HG03460 (cell line): ENCODE results near the gene ATP11A.
"Not testable (repeated sequence)": the region's sequence is repeated elsewhere in the genome, so short reads cannot be mapped to it uniquely, and the experiment has no call there.

ENCODE experiments used
- ATAC-seq: cut with Tn5 transposase; IDR thresholded peaks from one replicate; pipeline ENCODE4 v1.9.1; 2021; ENCODE audit not compliant: unreplicated experiment

Gene ATP11A

DNA sequence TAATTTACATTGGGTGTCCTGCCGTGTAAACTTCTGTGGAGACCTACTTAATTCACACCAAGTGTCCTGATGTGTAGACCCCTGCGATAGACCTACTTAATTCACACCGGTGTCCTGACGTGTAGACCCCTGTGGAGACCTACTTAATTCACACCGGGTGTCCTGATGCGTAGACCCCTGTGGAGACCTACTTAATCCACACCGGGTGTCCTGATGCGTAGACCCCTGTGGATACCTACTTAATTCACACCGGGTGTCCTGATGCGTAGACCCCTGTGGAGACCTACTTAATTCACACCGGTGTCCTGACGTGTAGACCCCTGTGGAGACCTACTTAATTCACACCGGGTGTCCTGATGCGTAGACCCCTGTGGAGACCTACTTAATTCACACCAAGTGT, 97.0 kb downstream of the ATP11A start:
- not testable (repeated sequence) for ATAC-seq

DNA sequence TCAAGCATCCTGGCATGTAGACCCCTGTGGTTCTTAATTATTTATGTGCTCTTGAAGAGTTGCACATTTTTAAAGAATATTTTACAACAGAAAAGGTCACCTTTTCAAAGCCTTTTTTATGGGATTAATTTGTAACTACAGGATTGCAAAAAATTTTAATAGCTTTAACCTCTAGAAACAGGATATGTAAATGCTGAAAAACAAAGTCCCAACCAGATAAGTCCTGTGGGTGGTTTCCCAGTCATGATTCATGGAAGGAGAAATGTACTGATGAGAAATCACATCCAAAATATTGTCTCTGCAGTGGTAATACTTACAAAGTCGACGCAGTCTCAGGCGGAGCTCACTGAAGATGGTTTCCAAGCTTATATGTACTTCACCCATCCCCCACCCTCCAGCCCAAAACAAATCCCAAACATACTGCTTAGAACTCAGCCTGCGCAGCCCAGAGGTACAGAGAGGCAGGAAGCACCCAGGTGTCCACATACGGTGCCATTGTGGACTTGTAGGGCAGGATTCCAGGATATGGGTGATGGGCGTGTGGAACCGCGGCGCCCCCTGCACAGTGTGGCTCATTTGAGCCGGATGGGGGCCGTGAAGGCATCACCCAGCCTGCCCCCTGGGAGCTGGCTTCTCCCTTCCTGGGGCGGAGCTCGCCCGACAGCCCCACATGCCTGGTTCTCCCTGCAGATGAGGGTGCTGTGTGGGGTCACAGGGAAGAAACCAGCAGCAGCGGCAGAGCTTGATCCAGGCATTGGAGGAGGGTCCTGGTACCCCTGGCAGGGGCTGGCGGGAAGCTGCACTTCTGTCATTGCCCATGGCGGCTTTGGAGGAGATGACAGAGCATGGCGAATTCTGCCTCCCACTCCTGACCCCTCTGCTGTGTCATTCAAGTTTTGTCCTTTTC, 101.2 kb downstream of the ATP11A start:
- ATAC-seq = no peak

DNA sequence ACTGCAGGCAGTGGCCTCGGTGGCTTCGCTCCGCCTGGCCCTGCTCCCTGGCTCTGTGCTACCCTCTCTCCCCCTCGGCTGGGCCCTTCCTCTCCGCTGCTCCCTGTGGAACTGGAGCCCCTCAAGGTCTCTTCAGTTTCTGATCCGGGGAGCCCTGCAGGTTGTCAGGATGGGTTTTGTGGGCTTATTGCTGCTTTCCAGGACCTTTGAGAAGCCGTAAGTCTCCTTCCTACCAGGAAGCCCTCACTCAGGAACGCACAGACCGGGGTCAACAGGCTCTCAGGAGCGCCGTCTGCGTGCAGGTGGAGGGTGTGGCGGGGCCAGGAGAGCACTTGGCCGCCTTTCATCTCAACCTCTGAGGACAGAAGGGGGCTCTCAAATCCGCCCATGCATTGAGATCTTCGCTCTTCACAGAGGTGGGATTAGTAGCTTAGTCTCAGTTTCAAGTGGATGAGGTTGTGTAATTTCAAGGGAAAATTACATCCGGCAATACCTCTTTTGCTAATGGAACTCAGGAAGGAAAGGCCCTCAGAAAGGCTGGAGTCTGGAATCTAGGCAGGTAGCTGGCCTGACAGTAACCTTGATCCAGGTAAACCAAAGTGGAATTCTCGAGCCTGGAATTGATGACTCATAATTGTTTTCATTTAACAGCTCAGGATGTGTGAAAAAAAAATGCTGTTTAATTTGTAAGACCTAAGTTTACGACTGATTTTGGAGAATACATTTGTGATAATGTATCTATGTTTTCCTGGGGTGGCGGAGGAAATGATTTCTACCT, 102.0 kb downstream of the ATP11A start:
- no peak for ATAC-seq

DNA sequence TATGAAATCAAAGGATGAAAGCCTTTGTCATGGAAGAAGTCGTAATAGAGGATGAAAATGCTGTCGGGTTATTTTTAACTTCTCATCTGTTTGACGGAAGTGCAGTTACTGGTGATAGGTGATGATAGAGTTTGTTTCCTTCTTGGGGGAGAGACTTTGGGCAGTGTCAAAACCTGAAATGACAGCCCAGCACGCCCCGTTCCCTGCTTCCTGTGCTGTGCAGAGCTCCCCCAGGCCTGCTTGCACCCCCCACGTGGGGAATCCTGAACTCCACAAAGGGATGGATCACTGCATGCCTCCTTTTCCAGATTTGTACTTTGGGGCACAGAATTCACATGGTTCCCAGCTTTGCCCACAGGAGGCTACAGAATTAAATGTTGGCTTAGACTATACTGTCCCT, 102.7 kb downstream of the ATP11A start:
- ATAC-seq = no peak

DNA sequence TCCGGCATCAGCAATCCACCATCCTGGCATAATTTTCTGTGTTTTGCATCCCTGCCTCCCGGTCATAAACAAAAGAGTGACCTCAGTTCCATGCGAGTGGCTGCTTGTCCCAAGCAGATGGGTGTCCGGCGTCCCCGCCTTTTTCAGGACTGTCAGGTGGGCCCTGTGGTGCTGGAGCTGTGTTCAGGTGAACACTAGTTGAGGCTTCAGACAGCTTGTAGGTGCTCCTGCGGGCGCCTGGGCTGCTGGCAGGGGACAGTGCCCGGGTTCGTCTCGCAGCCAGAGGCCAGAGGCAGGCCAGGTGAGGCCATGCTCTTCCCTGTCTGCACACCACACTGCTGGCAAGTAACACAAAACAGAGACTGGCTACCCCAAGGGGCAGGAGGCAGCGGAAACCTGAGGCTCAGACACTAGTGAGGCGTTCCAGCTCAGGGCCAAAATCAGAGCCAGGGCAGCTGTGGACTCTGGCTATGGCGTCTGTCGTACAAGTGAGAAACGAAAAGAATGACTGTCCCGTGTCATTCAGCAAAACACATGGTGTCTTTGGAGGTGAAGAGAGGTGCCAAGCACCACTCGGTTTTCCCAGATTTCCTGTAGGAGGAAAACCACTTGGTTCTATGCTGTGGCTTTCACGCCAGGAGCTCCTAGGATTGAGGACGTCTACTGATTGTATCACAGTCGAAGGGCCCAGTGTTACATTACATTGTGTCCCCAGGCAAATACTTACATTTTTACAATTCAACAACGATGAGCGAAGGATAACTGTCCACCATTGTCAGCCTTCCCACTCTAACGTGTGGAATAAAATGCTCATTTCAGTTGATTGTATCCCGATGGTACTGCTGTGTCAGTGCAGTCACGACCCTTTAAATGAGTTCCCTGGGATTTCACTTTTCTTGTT, 104.0 kb downstream of the ATP11A start:
- no peak for ATAC-seq

DNA sequence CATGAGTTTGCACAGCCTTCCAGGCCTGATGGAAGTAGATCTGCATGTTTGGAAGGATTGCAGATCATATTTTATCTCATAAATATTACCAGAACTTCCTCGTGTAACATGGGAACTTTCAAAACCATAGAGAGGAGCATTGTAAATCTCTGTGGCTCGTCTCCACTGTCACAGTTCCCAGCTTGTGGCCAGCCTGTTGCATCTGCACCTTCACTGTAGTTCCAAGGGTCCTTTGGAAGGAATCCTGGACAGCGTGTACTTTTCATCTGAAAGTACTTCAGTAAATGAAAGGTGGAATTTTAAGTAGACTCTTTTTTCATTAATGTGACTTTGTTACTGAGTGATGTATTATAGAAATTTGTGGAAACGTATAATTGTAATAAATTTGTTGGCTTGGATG, 105.4 kb downstream of the ATP11A start:
- no peak for ATAC-seq

DNA sequence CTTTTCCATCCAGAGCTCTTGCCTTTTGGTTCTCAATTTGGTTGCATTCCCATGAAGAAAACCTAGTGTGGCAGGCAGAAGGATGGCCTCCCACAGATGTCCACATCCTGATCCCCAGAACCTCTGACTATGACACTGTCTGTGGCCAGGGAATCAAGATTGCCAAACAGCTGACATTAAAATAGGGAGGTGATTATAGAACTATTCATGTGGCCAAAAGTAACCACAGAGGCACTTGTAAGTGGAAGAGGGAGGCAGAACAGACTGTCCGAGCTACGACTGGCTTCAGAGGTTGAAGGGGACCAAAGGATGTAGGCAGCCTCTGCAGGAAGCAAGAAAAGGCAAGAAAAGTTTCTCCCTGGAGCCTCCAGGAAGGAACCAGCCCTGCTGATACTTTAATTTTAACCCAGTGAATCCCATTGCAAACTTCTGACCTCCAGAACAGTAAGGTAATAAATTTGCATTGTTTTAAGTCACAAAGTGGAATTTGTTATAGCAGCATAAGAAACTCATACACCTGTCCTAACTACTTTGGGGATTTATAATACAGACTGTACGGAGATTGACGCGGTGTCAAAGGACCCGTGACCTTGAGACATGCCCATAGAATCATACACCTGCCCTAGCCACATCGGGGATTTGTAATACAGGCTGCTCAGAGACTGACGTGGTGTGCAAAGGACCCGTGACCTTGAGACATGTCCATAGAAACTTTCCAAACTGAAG, 106.5 kb downstream of the ATP11A start:
- ATAC-seq = no peak

DNA sequence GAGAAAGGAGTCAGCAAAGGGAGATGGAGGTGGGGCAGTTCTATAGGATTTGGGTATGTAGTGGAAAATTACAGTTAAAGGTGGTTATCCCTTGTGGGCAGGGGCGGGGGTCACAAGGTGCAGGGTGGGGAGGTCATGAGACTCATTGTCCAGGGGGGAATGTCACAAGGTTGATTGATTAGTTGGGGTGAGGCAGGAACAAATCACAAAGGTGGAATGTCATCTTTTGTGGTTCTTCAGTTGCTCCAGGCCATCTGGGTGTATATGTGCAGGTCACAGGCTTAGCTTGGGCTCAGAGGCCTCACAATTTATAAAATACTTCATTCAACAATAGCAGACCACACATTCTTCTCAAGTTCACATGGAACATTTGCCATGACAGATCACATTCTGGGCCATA, 109.6 kb downstream of the ATP11A start:
- no peak for ATAC-seq

DNA sequence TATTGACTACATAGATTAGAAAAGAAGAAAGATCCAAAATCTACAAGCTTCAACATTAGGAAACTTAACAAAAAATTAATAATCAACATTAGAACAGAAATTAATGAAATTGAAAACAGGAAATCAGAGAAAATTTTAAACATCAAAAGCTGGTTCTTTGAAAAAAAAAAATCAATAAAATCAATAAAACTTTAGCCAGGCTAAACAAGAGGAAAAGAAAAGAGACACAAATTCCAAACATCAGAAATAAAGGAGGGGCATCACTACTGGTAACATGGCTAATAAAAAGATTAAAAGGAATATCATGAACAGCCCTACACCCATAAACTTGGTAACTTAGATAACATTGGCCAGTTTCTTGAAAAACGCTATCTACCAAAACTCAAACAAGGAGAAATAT, 110.2 kb downstream of the ATP11A start:
- no peak for ATAC-seq

DNA sequence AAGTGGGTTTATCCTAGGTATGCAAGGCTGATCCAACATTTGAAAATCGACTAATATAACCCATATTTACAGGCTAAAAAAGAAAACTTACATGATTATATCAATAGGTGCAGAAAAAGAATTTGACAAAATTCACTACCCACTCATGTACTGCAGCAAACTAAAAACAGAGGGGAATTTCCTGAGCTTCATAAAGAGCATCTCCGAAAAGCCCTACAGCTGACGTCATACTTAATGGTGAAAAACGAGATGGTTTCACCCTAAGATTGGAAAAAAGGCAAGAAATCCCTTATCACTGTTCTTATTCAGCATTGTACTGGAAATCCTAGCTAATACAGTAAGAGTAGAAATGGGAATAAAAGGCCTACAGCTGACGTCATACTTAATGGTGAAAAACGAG, 111.0 kb downstream of the ATP11A start:
- not testable (repeated sequence) for ATAC-seq

DNA sequence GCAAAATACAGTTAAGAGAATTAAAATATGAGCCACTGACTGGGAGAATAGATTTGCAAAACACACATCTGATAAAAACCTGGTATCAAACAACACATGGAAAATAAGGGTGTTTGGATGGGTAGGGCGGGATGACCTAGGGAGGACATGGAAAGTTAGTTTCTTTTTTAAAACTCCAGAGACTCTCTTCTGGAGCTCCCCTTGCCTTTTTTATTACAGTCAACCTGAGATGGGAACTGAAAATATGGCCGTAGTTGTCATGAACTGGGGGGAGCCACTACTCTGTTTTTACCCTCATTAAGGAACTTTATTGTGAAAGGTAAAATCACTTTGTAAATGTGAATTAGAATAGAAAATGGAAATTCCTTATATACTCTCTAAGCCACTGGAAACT, 113.0 kb downstream of the ATP11A start:
- peak; percentile 52 for ATAC-seq

DNA sequence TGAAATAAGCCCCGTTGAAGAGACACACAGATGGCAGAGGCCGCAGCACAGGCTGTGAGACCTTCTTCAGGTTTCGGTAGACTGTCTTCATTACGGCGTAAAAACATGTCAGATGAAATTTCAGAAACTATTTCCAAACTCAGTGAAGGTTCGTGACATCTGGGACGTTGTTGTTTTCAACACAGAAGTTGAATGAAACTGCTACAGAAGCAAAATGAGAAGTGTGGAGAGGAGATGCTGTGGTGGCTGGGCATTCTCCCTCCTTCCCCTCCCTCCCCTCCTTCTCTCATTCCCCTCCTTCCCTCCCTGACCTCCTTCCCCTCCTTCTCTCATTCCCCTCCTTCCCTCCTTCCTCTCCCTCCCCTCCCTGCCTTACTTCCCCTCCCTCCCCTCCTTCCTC, 113.6 kb downstream of the ATP11A start:
- ATAC-seq = peak; percentile 59

DNA sequence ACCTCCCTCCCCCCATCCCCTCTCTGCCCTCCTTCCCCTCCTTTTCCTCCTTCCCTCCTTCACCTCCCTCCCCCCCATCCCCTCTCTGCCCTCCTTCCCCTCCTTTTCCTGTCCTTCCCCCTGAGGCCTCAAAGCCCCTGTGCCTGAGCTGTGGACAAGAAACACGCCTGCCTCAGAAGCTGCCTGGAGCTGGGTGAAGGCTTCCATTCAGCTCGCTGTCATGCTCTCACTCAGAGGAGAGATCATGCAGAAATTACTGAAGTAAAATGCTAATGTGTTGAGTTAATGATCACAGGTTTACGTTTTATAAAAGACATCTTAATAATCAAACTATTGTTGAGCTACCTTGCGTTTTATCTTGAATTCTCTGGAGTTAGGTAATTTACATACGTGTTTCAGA, 114.5 kb downstream of the ATP11A start:
- ATAC-seq = no peak

DNA sequence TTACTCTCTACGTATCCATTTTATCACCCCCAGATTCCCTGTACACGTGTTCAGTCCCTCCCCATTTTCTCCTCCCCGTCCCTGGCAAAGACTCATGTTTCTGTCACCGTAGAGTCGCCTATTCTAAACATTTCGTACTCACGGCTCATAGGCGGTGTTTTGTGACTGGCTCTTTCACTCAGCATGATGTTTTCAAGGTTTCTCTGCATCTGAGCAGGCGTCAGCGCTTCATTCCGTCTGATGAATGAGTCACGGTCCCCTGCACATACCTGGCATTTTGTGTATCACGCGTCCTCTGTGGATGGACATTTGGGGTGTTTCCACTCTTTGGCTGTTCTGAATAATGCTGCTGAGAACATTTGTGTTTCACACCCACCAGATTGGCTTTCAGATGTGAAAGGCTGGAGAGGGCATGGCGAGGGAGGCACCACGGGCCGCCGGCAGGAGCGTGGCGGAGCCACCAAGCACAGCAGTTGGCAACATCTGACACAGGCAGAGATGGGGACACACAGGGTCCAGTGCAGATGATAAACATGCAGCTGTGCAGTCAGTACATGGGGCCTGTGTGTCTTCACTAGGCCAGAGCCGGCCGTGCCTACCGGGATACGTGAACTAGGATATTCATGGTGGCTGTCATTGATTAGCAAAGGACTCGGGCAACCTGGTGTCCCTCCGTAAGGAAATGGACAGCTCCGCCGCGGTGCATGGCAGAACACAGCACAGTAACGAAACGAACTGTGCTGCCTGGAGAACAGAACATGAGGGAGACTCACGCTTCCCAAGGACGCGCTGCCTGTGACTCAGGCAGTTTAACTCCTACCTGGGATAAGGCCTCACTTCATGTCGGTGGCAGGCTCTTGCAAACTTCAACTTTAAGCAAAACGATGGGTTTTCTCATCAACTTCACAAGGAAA, 117.2 kb downstream of the ATP11A start:
- no peak for ATAC-seq

DNA sequence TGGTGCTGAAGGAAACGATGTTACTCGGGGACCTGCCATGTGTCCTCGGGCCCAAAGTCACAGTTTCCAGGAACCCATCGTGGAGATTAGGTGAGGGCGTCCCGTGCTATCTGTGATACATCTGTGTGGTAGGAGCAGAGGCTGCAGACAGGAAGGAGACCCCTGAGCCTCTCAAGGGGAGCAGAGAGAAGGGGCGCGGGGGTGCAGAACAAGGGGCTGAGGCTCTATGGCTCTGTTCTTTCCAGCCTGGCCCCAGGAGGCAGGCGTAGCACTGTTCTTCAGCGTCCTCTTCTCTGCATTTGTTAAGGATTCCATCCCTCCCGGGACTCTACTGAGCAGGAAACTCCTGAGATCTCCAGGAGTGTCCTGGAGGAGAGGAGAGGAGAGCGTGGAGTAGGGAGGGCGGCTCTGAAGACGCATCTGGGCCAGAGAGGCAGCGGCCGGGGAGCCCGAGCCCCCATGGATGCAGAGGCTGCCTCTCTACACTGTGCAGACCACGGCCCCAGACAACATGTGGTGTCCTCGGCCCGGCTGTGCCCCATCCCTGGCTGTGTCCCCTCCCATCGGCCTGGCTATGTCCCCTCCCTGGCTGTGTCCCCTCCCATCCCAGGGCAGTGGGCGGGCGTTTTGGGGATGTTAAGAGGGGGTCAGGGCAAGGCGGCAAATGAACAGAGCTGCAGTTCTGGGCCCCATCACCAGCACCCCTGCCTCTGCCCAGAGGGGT, 118.0 kb downstream of the ATP11A start:
- ATAC-seq = no peak

DNA sequence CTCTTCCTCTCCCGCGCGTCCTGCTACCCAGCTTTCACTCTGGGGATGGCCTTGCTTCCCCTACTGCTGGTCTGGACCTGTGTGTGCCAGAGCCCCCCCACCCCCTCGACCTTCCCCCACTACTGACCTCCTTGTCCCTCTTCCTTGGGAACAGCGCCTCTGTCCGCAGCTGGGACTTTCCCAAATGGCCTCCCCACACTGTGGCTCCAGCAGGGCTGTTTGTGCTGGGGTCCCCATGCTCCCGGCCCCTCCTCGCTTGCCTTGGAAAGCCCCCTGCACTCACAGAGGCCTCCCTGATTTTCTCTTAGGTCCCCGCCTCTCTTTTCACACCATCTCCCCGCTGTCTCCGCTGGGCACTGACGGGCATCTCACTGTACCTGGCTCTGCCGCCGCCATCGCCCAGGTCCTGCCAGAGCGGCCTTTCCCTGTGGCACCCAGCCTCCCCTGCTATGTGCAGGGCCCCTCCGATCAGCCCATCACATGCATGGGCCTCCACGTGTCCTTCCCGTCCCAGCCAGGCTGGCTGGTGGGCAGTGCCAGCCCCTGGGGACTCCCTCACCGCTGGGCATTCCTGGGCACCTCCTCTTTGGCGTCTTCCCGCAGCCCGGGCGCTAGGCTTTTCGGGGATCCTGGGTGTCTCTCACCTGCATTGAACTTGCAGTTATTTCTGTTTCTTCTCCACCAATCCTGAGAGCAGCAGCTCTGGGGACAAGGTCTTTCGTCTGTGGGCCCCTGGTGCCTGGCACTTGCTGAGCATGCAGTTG, 118.7 kb downstream of the ATP11A start:
- ATAC-seq = no peak

DNA sequence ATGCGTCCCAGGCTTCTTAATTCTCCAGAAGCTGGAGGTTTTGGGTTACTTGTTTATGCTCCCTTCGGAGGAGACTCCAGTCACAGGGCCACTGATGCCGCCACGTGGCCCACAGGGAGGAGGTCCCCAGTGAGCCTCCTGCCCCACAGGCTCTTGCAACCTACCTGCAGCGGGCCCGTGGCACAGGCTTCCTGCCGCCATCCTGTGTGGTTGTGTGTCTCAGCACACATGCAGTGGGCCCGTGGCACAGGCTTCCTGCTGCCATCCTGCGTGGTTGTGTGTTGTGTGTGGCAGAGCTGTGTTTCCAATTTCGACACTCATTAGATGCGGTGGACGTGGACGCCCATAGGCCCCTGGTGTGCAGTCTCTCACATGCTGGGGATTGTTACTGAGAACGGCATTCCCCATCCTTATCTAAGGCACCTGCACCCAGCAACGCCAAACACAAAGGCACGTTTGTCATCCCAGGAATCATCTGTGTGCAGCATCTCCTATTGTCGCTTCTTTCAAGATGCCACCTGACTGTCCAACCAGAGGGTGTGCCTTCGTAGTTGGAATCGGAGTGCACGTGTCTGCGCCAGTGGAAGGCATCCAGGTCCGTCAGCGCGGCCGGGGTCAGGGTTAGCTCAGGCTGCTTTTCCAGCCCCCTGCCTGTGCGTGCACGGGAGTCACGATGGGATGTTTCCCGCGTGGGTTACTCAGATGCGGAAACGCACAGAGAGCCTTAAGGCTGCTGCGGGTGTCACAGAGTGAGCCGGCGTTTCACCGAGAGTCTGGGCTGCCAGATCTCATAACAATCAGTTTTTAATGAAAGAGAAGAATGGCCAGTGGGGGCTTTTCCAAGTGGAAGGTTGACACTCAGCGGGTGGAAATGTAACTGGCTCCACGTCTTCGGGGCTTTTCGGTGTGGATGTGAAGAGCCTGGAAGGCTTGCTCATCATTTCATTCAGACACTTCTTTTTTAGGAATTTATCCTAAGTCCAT, 119.8 kb downstream of the ATP11A start:
- ATAC-seq = no peak
